GM23248 (cell line): ENCODE measurements around the gene CDKAL1.

Experiments used
- EZH2 ChIP-seq: fragments of 200-600 bp; sonication (generic); IDR thresholded peaks from 2 replicates; pipeline ENCODE4 v1.6.1; 2018; ENCODE audit warnings: antibody characterized with exemption, mild to moderate bottlenecking; ENCODE audit not compliant: insufficient read depth, poor library complexity, severe bottlenecking
- EZH2phosphoT487 ChIP-seq: fragments of 200-600 bp; sonication (generic); IDR thresholded peaks from 2 replicates; pipeline ENCODE4 v1.6.1; 2018; ENCODE audit warnings: antibody characterized with exemption, moderate library complexity, mild to moderate bottlenecking, low read depth; ENCODE audit not compliant: insufficient read depth

DNA sequence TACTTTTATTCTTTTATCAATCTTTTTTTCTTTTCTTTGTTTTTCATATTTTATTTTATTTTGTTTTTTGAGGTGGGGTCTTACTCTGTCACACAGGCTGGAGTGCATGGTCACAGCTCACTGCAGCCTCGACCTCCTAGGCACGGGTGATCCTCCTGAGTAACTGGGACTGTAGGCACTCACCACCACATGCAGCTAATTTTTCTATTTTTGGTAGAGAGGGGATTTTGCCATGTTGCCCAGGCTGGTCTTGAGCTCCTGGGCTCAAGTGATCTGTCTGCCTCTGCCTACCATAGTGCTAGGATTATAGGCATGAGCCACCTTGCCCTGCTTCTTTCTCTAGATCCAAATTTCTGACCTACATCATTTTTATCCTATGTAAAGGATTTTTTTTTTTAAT is 153.2 kb downstream of the CDKAL1 start:
- TF ChIP-seq EZH2phosphoT487: no peak
- no peak for TF ChIP-seq EZH2
